ENCODE results near the gene LACRT. TPM values are rescaled to one million over a fixed set of nuclear protein-coding genes. Genes with fewer than 3 reads are reported as not detected.

LACRT gene
- total and polyA plus RNA-seq, 2 of the 13 experiments (the other 11 are each of a cell fraction or from before 2014, with no cell fraction given) = not detected

GRCh38 chr12:54634795-54635194, at the start of gene LACRT (continued):
- no peak for TF ChIP-seq ARID5B (CRISPR knock-in tag; IDR thresholded peaks at IDR 0.05)

- 2% methylated on average over 2 of the region's 2 CpGs for WGBS (ENCODE audit: low lambda C conversion rate)
- Histone ChIP-seq H3K27ac (ENCODE audit: extremely low read length, insufficient read depth, low read length) (no peak overlapping the region), H2AFZ (ENCODE audit: low read length) (no peak overlapping the region), H3K9ac (ENCODE audit: insufficient read depth, low read depth, low read length) (no peak overlapping the region), H3K4me1 (ENCODE audit: insufficient read depth, low read length) (no peaks in the 10 kb centered on the region), H3K27me3 (ENCODE audit: control insufficient read depth in 1 of 2, insufficient read depth in 2 of 2, low read length in 2 of 2) (peaks cover 0 to 16% of the 10 kb centered on the region in 2 experiments; a peak in 2 of 5 replicates), H3K4me3 (replicated peaks in 1 of 3; ENCODE audit: insufficient read depth in 1 of 3, low read depth in 2 of 3, low read length in 3 of 3) (no peak overlapping the region), H4K20me1 (ENCODE audit: insufficient read depth, low read length) (no peaks in the 10 kb centered on the region), H3K9me3 (ENCODE audit: low read length) (no peaks in the 10 kb centered on the region), H3K36me3 (replicated peaks in 1 of 2; ENCODE audit: control insufficient read depth in 1 of 2, insufficient read depth in 2 of 2, low read length in 2 of 2) (no peaks in the 10 kb centered on the region), H3K4me2 (ENCODE audit: low read depth, low read length) (no peak overlapping the region), H3K79me2 (ENCODE audit: insufficient read depth, low read length) (no peaks in the 10 kb centered on the region)
- no peak for TF ChIP-seq ATAD3A (CRISPR knock-in tag; IDR thresholded peaks at IDR 0.05)
- no peak for TF ChIP-seq KLF12 (CRISPR knock-in tag; IDR thresholded peaks at IDR 0.05; ENCODE audit: borderline replicate concordance)
- DNase-seq (ENCODE audit: low spot score) = no peak
- FAIRE-seq = no peak
- ChIA-PET POLR2A (no interaction called here), CTCF (ENCODE audit: low intra/inter-chr PET ratio, low total read pairs) (no interaction called here)
- no peak for ATAC-seq
- intact Hi-C loops (cut with micrococcal nuclease; ENCODE audit: unreplicated experiment) = no loop called here
- in situ Hi-C loops (cut with HindIII; ENCODE audit: extremely low pct_ligation_motif_present, low pct_unique_long_range_greater_than_20kb) = no loop called here
- BruUV-seq (replicated peaks) = no TSS peak
These were observed 48.7 kb upstream of the LACRT start for GRCh38 chr12:54683398-54683797.
